Choroid plexus epithelial cell (primary cell): ENCODE data around the gene FOXD1.

Experiments used
- DNase-seq: peaks from one replicate; pipeline ENCODE4 v3.0.0-alpha.2; 2010; ENCODE audit warnings: low read depth
- H3K4me3 ChIP-seq: 2 replicates; pipeline ENCODE4 v1.5.1; 2011; ENCODE audit warnings: low read depth, mild to moderate bottlenecking, control low read depth, low read length, moderate library complexity
- TF ChIP-seq, protein P1 (sequence below): conservative IDR thresholded peaks from 2 replicates; pipeline ENCODE4 v1.5.1; 2011; ENCODE audit warnings: low read depth, mild to moderate bottlenecking, control low read depth, inconsistent platforms, low read length, moderate library complexity

Gene FOXD1

DNA sequence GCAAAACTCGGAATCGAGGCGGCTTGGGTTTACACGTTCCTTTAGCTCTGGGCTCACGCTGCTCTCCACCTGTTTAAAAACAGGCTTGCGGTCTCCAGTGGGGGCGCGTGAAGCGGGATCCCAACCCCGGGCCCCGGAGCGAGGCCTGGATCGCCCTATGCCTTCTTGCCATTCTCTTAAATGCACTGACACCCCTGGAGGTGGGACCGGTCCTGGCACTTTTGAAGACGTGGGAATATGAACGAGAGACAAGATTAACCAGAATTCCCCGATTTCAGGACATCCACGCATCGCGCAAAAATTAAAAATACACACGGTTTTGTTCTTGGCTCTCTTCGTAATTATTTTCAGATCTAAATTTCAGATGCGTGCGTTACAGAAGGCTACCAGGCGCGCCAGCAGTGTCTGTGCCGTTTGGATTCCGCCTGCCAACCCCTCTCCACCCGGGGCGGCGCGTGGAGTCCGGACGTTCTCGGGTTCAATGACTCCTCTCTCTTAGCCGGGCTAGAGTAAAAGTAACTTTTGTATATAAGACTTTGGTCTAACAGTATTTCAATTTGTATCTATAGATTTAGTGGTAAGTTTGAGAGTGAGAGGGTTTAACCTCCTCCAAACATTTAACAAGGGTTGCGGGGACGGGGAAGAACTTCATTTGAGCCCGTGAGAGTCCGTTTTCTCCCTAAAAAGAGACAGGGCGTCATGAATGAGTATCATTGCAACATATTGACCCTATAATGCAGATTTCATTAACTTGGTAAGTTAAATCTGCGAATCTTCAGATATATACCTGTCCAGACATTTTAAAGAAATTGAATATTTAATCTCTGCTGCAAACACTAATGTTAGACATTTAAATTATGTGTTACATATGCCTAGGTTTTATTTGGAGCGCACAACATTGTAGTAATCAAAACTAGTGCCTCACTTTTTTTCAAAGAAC, 3.8 kb downstream of the FOXD1 start:
- H3K4me3 ChIP-seq: peak overlapping the region; percentile 88
- peak; percentile 54 for DNase-seq
- TF ChIP-seq, protein P1, sequence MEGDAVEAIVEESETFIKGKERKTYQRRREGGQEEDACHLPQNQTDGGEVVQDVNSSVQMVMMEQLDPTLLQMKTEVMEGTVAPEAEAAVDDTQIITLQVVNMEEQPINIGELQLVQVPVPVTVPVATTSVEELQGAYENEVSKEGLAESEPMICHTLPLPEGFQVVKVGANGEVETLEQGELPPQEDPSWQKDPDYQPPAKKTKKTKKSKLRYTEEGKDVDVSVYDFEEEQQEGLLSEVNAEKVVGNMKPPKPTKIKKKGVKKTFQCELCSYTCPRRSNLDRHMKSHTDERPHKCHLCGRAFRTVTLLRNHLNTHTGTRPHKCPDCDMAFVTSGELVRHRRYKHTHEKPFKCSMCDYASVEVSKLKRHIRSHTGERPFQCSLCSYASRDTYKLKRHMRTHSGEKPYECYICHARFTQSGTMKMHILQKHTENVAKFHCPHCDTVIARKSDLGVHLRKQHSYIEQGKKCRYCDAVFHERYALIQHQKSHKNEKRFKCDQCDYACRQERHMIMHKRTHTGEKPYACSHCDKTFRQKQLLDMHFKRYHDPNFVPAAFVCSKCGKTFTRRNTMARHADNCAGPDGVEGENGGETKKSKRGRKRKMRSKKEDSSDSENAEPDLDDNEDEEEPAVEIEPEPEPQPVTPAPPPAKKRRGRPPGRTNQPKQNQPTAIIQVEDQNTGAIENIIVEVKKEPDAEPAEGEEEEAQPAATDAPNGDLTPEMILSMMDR: peak; percentile 36

DNA sequence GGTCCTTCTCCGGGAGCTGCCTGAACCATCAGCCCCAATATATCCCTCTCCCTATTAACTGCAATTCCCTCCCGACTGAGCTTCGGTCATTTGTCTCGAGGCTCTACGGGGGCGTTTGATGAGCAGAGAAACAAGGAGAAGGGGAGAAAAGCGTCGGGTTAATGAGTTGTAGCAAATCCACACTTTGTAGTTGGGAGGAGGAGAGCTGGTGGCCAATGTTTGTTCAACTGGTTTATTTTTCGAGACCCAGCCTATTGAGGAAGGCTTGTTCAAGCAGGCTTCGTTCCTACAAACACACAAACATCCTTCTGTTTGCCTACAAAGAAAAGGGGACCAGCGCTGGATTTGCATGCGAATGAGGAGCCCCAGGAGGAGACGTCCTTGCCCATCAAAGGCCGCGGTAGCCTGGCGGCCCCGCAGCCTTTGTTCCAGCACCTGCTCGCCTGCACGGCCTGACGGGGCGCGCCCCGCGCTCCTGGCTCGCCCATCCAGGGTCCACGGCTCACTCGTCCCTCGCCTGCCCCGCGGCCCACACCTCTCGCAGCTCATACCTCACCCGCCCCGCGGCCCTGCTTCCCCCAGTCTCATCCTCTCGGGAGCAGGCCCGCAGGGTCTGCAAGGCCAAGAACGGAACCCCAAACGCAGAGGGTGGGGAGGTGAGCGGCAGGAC, 4.6 kb downstream of the FOXD1 start:
- peak overlapping the region; percentile 88 for H3K4me3 ChIP-seq
- peak; percentile 38 for DNase-seq
- TF ChIP-seq, protein P1: no peak

DNA sequence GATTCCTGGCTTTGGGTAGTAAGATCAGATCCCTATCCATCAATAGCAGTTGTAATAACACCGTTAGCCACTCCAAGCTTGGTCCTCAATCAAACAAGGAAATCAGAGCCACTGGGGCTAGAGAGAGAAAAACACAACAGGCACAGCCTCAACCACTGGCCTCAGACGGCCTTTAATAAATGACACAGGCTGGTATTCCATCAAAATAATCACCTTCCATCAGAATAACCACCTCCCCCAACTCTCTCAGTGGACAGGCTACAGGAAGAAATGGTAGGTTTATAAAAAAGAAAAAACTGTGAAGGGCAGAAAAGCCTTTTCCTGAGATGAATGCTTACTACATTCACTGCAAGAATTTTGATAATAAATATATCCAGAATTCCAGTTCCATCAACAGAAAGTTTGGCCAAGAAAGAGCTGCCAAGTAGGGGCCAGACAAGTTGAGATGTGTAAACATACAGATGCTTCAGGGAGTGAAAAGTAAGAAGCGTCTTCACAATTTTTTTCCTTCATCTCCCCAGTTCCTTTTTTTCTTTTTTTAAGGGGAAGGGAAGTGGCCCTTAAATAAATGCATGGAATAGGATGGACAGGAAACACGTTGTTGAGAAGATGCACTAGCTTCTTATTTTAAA, 5.5 kb downstream of the FOXD1 start:
- H3K4me3 ChIP-seq: peak overlapping the region; percentile 1
- DNase-seq: peak; percentile 58
- TF ChIP-seq, protein P1: no peak

DNA sequence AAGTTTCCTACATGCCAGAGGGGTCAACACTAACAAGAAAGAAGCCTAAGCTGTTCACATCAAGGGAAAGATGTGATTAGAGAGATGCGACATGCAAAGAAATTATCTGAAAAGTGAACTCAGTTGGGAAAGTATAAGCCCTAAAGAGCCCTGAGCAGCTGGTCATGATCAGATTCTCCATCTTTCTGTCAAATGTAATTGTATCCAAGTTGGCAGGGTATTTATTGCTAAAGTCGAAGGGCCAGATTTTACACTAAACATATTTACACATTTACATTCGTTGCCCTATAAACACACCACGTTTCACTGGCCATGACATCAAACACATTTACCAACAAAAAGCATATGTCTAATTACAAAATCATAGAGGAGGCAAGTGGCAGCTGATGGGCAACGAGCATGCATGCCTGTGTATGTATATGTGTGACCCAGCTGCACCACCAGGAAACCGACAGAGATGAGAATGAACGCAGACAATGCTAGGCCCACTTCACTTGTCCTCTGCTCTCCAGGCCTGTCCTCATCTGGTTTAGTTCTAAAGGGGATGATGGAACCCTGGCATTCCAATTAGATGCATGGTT, 6.3 kb downstream of the FOXD1 start:
- TF ChIP-seq, protein P1: no peak
- no peak overlapping the region for H3K4me3 ChIP-seq
- DNase-seq: no peak

DNA sequence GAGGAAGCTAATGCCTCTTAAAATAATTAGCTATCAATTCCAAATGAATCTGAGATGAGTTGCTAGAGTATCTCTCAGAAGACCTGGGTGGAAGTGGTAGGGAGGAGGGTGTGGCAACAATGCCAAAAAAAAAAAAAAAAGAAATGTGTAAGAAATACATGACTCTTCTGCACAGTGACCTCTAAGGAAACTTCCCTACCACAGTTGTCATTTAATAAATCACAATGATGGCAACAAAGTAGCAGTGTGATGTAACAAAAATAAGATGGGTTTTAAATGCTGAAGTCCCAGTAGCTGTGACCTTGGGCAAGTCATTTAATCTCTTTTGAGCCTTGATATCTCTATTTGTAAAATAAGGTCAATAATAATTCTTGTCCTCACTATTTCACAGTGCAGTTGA, 7.2 kb downstream of the FOXD1 start:
- TF ChIP-seq, protein P1: no peak
- H3K4me3 ChIP-seq: no peak overlapping the region
- DNase-seq: no peak

DNA sequence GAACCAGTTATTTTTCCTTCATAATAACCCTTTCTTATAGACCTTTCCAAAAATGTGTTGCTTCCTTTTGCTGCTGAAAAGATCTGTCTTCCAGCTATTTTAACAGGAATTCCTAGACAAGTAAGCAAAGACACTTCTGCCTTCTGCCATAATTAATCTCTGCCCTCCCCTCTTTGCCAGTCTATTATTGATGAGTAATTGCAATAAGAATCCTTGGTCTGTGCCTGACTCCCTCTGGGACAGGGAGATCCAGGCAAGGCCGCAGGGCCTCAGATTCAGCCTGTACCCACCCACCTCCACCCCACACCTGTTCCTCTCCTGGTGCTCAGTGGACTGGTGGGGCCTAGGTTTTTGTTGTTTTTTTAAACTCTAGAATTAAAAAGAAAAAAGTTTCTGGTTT, 8.3 kb downstream of the FOXD1 start:
- no peak overlapping the region for H3K4me3 ChIP-seq
- TF ChIP-seq, protein P1: no peak
- no peak for DNase-seq
